ENCODE measurements around the gene CELA2A.
A peak's percentile ranks its signal among the peaks of the same experiment; 100 is the strongest.

Gene CELA2A

GRCh38 chr1:15456313-15456954, at the start of gene CELA2A:
CELA2A (plus strand) TSS chr1:15456732; CDS start chr1:15456754, 22 bp downstream.
- no peak for DNase-seq (ENCODE audit: low spot score)

GRCh38 chr1:15407580-15407979, 49.0 kb upstream of the CELA2A start:
- no peak for DNase-seq (ENCODE audit: low spot score)

GRCh38 chr1:15408890-15409387, 47.6 kb upstream of the CELA2A start:
- DNase-seq (ENCODE audit: low spot score) = no peak

GRCh38 chr1:15409388-15410222, 46.9 kb upstream of the CELA2A start, which contains the start of gene EFHD2:
EFHD2 (plus strand) TSS chr1:15409888; CDS start chr1:15409972, 84 bp downstream.
- peak; percentile 77 for DNase-seq (ENCODE audit: low spot score)

- DNase-seq (ENCODE audit: low spot score) = no peak
These were observed 46.2 kb upstream of the CELA2A start for GRCh38 chr1:15410223-15410883.

GRCh38 chr1:15410884-15411245, 45.7 kb upstream of the CELA2A start:
- DNase-seq (ENCODE audit: low spot score) = no peak

GRCh38 chr1:15411593-15412137, 44.9 kb upstream of the CELA2A start:
- DNase-seq (ENCODE audit: low spot score) = no peak

GRCh38 chr1:15412175-15412800, 44.2 kb upstream of the CELA2A start:
- DNase-seq (ENCODE audit: low spot score) = peak; percentile 23

- no peak for DNase-seq (ENCODE audit: low spot score)
These were observed 43.7 kb upstream of the CELA2A start for GRCh38 chr1:15412843-15413242.

GRCh38 chr1:15413563-15414444, 42.7 kb upstream of the CELA2A start:
- DNase-seq (ENCODE audit: low spot score) = no peak

GRCh38 chr1:15414445-15414983, 42.0 kb upstream of the CELA2A start:
- DNase-seq (ENCODE audit: low spot score) = no peak

GRCh38 chr1:15417059-15417934, 39.2 kb upstream of the CELA2A start:
- DNase-seq (ENCODE audit: low spot score) = peak; percentile 77

- DNase-seq (ENCODE audit: low spot score) = no peak
These were observed 37.6 kb upstream of the CELA2A start for GRCh38 chr1:15418806-15419515.

GRCh38 chr1:15420853-15421465, 35.6 kb upstream of the CELA2A start:
- no peak for DNase-seq (ENCODE audit: low spot score)

GRCh38 chr1:15422871-15423270, 33.7 kb upstream of the CELA2A start:
- DNase-seq (ENCODE audit: low spot score) = no peak

GRCh38 chr1:15423355-15424077, 33.0 kb upstream of the CELA2A start:
- DNase-seq (ENCODE audit: low spot score) = no peak

- DNase-seq (ENCODE audit: low spot score) = peak; percentile 90
These were observed 32.3 kb upstream of the CELA2A start for GRCh38 chr1:15424146-15424667.

- no peak for DNase-seq (ENCODE audit: low spot score)
These were observed 31.6 kb upstream of the CELA2A start for GRCh38 chr1:15424981-15425380.

Data from SW480 (cell line).